Measurements from ENCODE around the gene NFIX.

GRCh38 chr19:13002166-13002898 lies 7.1 kb downstream of the NFIX start:
- no peak for TF ChIP-seq CTCF (IDR thresholded peaks at IDR 0.05)
- no peak for TF ChIP-seq POLR2A (IDR thresholded peaks at IDR 0.05)

Data from sigmoid colon (tissue), 3 donors.